D721Med (cell line): ENCODE data around the gene XBP1.
"Not testable (repeated sequence)": the region's sequence is repeated elsewhere in the genome, so short reads cannot be mapped to it uniquely, and the experiment has no call there.

Experiments used
- DNase-seq: peaks from one replicate; pipeline ENCODE4 v3.0.0; 2011; ENCODE audit warnings: low spot score; ENCODE audit not compliant: insufficient read length
- FAIRE-seq: peaks from 2 replicates; lab custom pipeline; 2011; peaks lifted over from hg19 to GRCh38; lab: Jason Lieb, UNC
- CTCF ChIP-seq: IDR thresholded peaks from 2 replicates; pipeline ENCODE4 v1.5.1; 2012; ENCODE audit warnings: mild to moderate bottlenecking, control low read depth; ENCODE audit not compliant: insufficient read depth; ENCODE audit errors: missing control alignments

XBP1 gene

GRCh38 chr22:28772633-28773460 is 27.5 kb downstream of the XBP1 start, which contains the start of gene CCDC117:
CCDC117 (plus strand) TSS chr22:28772695; CDS start chr22:28772850, 155 bp downstream.
- no peak for TF ChIP-seq CTCF
- no peak for FAIRE-seq
- peak; percentile 75 for DNase-seq

GRCh38 chr22:28771195-28771791 is 29.1 kb downstream of the XBP1 start:
- no peak for FAIRE-seq

GRCh38 chr22:28769394-28770085 is 30.8 kb downstream of the XBP1 start:
- no peak for DNase-seq
- no peak for TF ChIP-seq CTCF
- FAIRE-seq, result no peak

More at GRCh38 chr22:28771195-28771791, 29.1 kb downstream of the XBP1 start:
- DNase-seq, result no peak
- no peak for TF ChIP-seq CTCF

- no peak for DNase-seq
- TF ChIP-seq CTCF, result no peak
- FAIRE-seq, result no peak
These were observed 31.5 kb downstream of the XBP1 start for GRCh38 chr22:28768701-28769393.

GRCh38 chr22:28766628-28767027 is 33.7 kb downstream of the XBP1 start:
- DNase-seq, result no peak
- no peak for FAIRE-seq
- no peak for TF ChIP-seq CTCF

GRCh38 chr22:28762000-28762399 is 38.4 kb downstream of the XBP1 start:
- DNase-seq, FAIRE-seq: not testable (repeated sequence)

- DNase-seq, result no peak
- TF ChIP-seq CTCF, result no peak
- FAIRE-seq, result no peak
These were observed 39.0 kb downstream of the XBP1 start for GRCh38 chr22:28761449-28761755.
